ENCODE measurements around the gene BCAR3.
"Not testable (repeated sequence)": the region's sequence is repeated elsewhere in the genome, so short reads cannot be mapped to it uniquely, and the experiment has no call there.

Gene BCAR3

GRCh38 chr1:93705892-93706500 lies 24.4 kb upstream of the BCAR3 start:
- DNase-seq (ENCODE audit: low spot score) = no peak

- no peak for DNase-seq (ENCODE audit: low spot score)
Observed at GRCh38 chr1:93704052-93704451, 22.4 kb upstream of the BCAR3 start.

GRCh38 chr1:93703643-93704042 lies 22.0 kb upstream of the BCAR3 start:
- DNase-seq (ENCODE audit: low spot score) = no peak

GRCh38 chr1:93702828-93703183 lies 21.2 kb upstream of the BCAR3 start:
- DNase-seq (ENCODE audit: low spot score) = no peak

GRCh38 chr1:93702111-93702827 lies 20.6 kb upstream of the BCAR3 start:
- DNase-seq (ENCODE audit: low spot score) = no peak

- DNase-seq (ENCODE audit: low spot score) = no peak
Observed at GRCh38 chr1:93701629-93702028, 20.0 kb upstream of the BCAR3 start.

GRCh38 chr1:93700532-93701469 lies 19.2 kb upstream of the BCAR3 start:
- DNase-seq (ENCODE audit: low spot score) = no peak

GRCh38 chr1:93699503-93700168 lies 18.0 kb upstream of the BCAR3 start:
- no peak for DNase-seq (ENCODE audit: low spot score)

- DNase-seq (ENCODE audit: low spot score) = no peak
Observed at GRCh38 chr1:93699049-93699384, 17.4 kb upstream of the BCAR3 start.

- no peak for DNase-seq (ENCODE audit: low spot score)
Observed at GRCh38 chr1:93698329-93699048, 16.9 kb upstream of the BCAR3 start.

- not testable (repeated sequence) for DNase-seq (ENCODE audit: low spot score)
Observed at GRCh38 chr1:93697566-93697965, 15.9 kb upstream of the BCAR3 start.

- no peak for DNase-seq (ENCODE audit: low spot score)
Observed at GRCh38 chr1:93695411-93696005, 13.9 kb upstream of the BCAR3 start.

GRCh38 chr1:93694819-93695218 lies 13.2 kb upstream of the BCAR3 start:
- no peak for DNase-seq (ENCODE audit: low spot score)

- DNase-seq (ENCODE audit: low spot score) = no peak
Observed at GRCh38 chr1:93694039-93694438, 12.4 kb upstream of the BCAR3 start.

GRCh38 chr1:93692983-93693591 lies 11.4 kb upstream of the BCAR3 start:
- no peak for DNase-seq (ENCODE audit: low spot score)

GRCh38 chr1:93692451-93692861 lies 10.8 kb upstream of the BCAR3 start:
- DNase-seq (ENCODE audit: low spot score) = no peak

- DNase-seq (ENCODE audit: low spot score) = no peak
Observed at GRCh38 chr1:93692026-93692425, 10.4 kb upstream of the BCAR3 start.

- no peak for DNase-seq (ENCODE audit: low spot score)
Observed at GRCh38 chr1:93690921-93691789, 9.5 kb upstream of the BCAR3 start.

- DNase-seq (ENCODE audit: low spot score) = no peak
Observed at GRCh38 chr1:93690341-93690740, 8.7 kb upstream of the BCAR3 start.
